Peyer's patch (tissue), 4 donors: Measurements from ENCODE around the gene ALDH7A1.

Source experiments
- POLR2A ChIP-seq, 2 donors: fragments of 450-650 bp; IDR thresholded peaks; one replicate each; pipeline ENCODE4 v1.5.1; 2017; ENCODE audit warnings: antibody characterized with exemption in 2 of 2, mild to moderate bottlenecking in 2 of 2, moderate library complexity in 2 of 2
- TF ChIP-seq, protein P1 (sequence below), 6 experiments: fragments of 450-650 bp in 4 of 6; fragments of 200-600 bp in 2 of 6; sonication (generic) in 1 of 6; IDR thresholded peaks; one replicate each; pipeline ENCODE4 v1.5.1; 2017 to 2019; ENCODE audit warnings: antibody characterized with exemption in 6 of 6, mild to moderate bottlenecking in 3 of 6, moderate library complexity in 1 of 6

DNA sequence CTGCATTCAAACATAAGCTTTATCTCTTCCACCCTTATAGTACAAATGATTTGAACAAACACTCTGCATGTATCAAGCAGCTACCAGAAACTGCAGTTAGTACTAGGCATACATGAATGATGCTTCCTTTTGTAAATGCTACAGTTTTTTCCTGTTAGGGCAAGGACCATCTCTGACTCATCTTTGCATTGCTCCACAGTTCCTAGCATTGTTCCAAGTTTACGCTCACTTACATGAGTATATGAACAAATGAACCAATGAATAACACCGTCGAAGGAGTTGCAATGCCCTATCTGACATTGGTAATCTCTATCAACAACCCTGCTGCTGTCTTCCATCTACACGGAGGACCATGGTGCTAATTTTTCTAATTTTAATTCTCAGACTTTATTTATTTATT, 2.1 kb upstream of the ALDH7A1 start:
- TF ChIP-seq, protein P1, sequence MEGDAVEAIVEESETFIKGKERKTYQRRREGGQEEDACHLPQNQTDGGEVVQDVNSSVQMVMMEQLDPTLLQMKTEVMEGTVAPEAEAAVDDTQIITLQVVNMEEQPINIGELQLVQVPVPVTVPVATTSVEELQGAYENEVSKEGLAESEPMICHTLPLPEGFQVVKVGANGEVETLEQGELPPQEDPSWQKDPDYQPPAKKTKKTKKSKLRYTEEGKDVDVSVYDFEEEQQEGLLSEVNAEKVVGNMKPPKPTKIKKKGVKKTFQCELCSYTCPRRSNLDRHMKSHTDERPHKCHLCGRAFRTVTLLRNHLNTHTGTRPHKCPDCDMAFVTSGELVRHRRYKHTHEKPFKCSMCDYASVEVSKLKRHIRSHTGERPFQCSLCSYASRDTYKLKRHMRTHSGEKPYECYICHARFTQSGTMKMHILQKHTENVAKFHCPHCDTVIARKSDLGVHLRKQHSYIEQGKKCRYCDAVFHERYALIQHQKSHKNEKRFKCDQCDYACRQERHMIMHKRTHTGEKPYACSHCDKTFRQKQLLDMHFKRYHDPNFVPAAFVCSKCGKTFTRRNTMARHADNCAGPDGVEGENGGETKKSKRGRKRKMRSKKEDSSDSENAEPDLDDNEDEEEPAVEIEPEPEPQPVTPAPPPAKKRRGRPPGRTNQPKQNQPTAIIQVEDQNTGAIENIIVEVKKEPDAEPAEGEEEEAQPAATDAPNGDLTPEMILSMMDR (IDR thresholded peaks at IDR 0.05): no peak
- no peak for TF ChIP-seq POLR2A (IDR thresholded peaks at IDR 0.05)
